Suprapubic skin (tissue), 4 donors: ENCODE results near the gene FAM78A. TPM values are rescaled to one million over a fixed set of nuclear protein-coding genes. Genes with fewer than 3 reads are reported as not detected.
A peak's percentile ranks its signal among the peaks of the same experiment; 100 is the strongest.

Source experiments
- DNase-seq, 2 donors: peaks; one replicate each; pipeline ENCODE4 v3.0.0-alpha.2; 2019; ENCODE audit warnings: low spot score in 2 of 2
- H3K27ac ChIP-seq: fragments of 200-600 bp; sonication (generic); one replicate; pipeline ENCODE4 v1.5.1; 2019
- H3K27me3 ChIP-seq: fragments of 200-600 bp; sonication (generic); one replicate; pipeline ENCODE4 v1.5.1; 2019
- H3K36me3 ChIP-seq: fragments of 200-600 bp; sonication (generic); one replicate; pipeline ENCODE4 v1.5.1; 2019
- H3K4me1 ChIP-seq: fragments of 200-600 bp; sonication (generic); one replicate; pipeline ENCODE4 v1.5.1; 2019
- H3K4me3 ChIP-seq: fragments of 200-600 bp; sonication (generic); one replicate; pipeline ENCODE4 v1.5.1; 2019; ENCODE audit warnings: mild to moderate bottlenecking
- H3K9me3 ChIP-seq: fragments of 200-600 bp; sonication (generic); one replicate; pipeline ENCODE4 v1.5.1; 2019
- EP300 ChIP-seq: sonication (generic); formaldehyde crosslinking; IDR thresholded peaks from one replicate; pipeline ENCODE4 v1.6.1; 2017; ENCODE audit warnings: antibody characterized with exemption
- POLR2A ChIP-seq, 2 donors: fragments of 450-650 bp; IDR thresholded peaks; one replicate each; pipeline ENCODE4 v1.6.1; 2017; ENCODE audit warnings: antibody characterized with exemption in 2 of 2, mild to moderate bottlenecking in 2 of 2, moderate library complexity in 2 of 2
- POLR2AphosphoS5 ChIP-seq, 3 donors: sonication (generic); formaldehyde crosslinking; IDR thresholded peaks; one replicate each; pipeline ENCODE4 v1.6.1; 2017; ENCODE audit warnings: antibody characterized with exemption in 3 of 3
- WGBS: methylation state at CpG from one replicate; pipeline ENCODE4 v1.1.5; 2018; 5-methylcytosine and 5-hydroxymethylcytosine counted together
- total RNA-seq, 4 donors: library from RNA; depleted of rRNA; stranded (reverse); fragments of >200 nt; gene quantifications; one replicate each; pipeline ENCODE4 v1.1.0, GENCODE V29; 2016
- TF ChIP-seq, protein P1 (sequence below), 2 donors: fragments of 200-600 bp in 1 of 2; fragments of 450-650 bp in 1 of 2; sonication (generic) in 1 of 2; IDR thresholded peaks; one replicate each; pipeline ENCODE4 v1.5.1; 2016 to 2019; ENCODE audit warnings: antibody characterized with exemption in 2 of 2, mild to moderate bottlenecking in 1 of 2, moderate library complexity in 1 of 2

FAM78A gene
- total RNA-seq, 4 donors from 2014 or later = 0.81 to 2.0 (median 1.3) TPM

DNA sequence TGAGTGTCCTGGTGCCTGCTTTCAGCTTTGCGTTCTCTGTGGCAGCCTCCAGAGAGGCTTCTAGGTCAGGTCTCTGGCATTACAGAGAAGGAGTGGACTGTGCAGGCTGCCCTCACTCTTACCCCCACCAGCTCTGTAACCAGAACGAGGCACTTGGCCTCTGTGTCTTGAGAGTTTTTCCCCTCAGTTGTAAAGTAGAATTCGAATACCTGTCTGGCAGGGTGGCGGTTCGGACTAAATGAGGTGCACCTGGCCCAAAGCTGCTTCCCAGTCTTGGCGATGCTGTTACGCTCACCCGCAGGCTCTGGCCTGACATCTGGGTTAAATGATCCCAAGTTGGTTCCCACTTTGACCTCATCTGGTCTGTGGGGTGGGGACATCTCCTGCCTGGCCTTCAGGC, 40.1 kb downstream of the FAM78A start:
- Histone ChIP-seq H3K27me3 (no peaks in the 10 kb centered on the region), H3K36me3 (peaks cover 45% of the 10 kb centered on the region), H3K4me3 (no peak overlapping the region), H3K9me3 (no peaks in the 10 kb centered on the region), H3K4me1 (peaks cover 16% of the 10 kb centered on the region), H3K27ac (no peak overlapping the region)
- peak in 1 of 2 donors; percentile 59 for DNase-seq
- TF ChIP-seq EP300 = no peak
- no peak for TF ChIP-seq POLR2AphosphoS5 (IDR thresholded peaks at IDR 0.05)
- WGBS = 94% methylated on average over 8 of the region's 8 CpGs

DNA sequence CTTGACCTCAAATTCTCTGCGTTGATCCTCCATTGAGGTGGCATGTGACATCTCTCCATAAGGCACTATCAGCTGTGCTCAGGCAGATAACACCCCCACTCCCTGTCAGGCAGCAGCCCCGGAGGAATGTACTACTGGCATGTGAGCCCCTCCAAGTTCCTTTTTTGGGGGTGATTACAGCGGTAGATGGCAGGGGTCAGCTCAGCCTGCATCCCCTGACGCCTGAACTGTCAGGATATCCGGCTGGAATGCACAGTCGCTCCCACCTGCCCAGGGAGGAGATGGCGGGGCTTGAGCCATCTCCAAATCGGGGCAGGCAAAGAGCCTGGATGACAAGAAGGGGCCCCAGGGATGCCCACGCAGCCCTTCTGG, 40.8 kb downstream of the FAM78A start:
- TF ChIP-seq EP300 (no peak), POLR2A (IDR thresholded peaks at IDR 0.05) (no peak), POLR2AphosphoS5 (IDR thresholded peaks at IDR 0.05) (no peak)
- TF ChIP-seq, protein P1, sequence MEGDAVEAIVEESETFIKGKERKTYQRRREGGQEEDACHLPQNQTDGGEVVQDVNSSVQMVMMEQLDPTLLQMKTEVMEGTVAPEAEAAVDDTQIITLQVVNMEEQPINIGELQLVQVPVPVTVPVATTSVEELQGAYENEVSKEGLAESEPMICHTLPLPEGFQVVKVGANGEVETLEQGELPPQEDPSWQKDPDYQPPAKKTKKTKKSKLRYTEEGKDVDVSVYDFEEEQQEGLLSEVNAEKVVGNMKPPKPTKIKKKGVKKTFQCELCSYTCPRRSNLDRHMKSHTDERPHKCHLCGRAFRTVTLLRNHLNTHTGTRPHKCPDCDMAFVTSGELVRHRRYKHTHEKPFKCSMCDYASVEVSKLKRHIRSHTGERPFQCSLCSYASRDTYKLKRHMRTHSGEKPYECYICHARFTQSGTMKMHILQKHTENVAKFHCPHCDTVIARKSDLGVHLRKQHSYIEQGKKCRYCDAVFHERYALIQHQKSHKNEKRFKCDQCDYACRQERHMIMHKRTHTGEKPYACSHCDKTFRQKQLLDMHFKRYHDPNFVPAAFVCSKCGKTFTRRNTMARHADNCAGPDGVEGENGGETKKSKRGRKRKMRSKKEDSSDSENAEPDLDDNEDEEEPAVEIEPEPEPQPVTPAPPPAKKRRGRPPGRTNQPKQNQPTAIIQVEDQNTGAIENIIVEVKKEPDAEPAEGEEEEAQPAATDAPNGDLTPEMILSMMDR (IDR thresholded peaks at IDR 0.05) = no peak
- peaks cover 52% of the 10 kb centered on the region for H3K36me3 ChIP-seq
- H3K4me3 ChIP-seq = no peak overlapping the region
- H3K9me3 ChIP-seq = no peaks in the 10 kb centered on the region
- WGBS = 76% methylated on average over 6 of the region's 9 CpGs
- H3K27ac ChIP-seq = no peak overlapping the region
- DNase-seq = peak in 1 of 2 donors; percentile 66
- H3K4me1 ChIP-seq = peaks cover 16% of the 10 kb centered on the region
- H3K27me3 ChIP-seq = no peaks in the 10 kb centered on the region

DNA sequence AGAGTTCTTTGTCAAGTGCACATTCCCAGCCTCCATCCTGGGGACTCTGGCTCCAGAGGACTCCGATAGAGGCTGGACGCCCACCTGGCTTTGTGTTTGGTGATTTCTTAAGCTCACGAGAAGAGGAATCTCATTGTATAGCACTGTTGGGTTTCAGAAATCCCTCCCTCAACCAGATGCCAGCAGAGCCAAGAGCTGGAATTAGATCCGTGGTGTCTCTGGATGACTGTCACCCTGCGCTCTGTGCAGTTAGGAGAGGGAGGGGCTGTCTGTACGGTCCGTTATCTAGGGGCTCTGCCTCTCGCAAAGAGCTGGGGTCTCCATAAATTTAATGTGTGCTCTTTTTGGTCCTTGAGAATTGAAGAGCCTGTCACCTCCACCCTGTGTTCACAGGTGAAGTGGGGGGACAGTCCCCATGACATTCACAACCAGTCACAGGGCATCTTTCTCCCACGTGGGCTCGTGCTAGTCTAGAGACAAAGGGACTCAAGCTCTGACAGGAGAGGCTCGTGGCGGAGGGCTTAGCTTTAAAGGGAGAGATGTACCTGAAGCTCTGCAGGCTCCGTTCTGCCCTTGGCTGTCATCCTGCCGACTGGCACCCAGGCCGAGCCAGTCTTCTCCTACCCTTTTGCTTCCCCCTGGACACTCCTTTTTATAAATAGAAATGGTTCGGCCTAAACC, 41.4 kb downstream of the FAM78A start:
- no peak for TF ChIP-seq POLR2AphosphoS5 (IDR thresholded peaks at IDR 0.05)
- TF ChIP-seq POLR2A (IDR thresholded peaks at IDR 0.05) = no peak
- no peak for TF ChIP-seq EP300
- TF ChIP-seq, protein P1 (IDR thresholded peaks at IDR 0.05) = no peak
- 91% methylated on average over 16 of the region's 16 CpGs for WGBS
- peak in 1 of 2 donors; percentile 72 for DNase-seq
- H3K27ac ChIP-seq = no peak overlapping the region
- no peaks in the 10 kb centered on the region for H3K9me3 ChIP-seq
- H3K36me3 ChIP-seq = peaks cover 58% of the 10 kb centered on the region
- peaks cover 16% of the 10 kb centered on the region for H3K4me1 ChIP-seq
- H3K4me3 ChIP-seq = no peak overlapping the region
- no peaks in the 10 kb centered on the region for H3K27me3 ChIP-seq

DNA sequence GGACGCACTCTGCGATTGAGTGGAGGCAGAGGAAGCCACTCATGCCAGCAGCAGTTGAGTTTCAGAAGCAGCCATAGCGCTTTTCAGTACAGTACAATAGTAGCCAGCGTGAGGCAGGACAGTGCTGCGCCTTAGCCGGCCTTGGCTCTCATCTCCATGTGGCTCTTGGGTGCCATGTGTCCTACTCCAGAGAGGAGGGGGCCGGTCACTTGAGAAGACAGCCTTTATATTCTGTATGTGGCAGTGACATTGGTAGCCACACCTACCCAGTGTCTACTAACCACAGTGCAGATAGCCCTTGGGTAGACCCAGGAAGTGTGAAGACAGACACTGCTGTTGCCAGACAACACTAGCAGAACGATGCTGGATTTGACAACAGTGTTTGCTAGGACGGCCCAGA, 42.3 kb downstream of the FAM78A start:
- Histone ChIP-seq H3K4me1 (peaks cover 14% of the 10 kb centered on the region), H3K27ac (no peak overlapping the region), H3K36me3 (peaks cover 58% of the 10 kb centered on the region), H3K4me3 (no peak overlapping the region), H3K27me3 (no peaks in the 10 kb centered on the region), H3K9me3 (no peaks in the 10 kb centered on the region)
- TF ChIP-seq, protein P1 (IDR thresholded peaks at IDR 0.05) = no peak
- TF ChIP-seq EP300 (no peak), POLR2AphosphoS5 (IDR thresholded peaks at IDR 0.05) (no peak), POLR2A (IDR thresholded peaks at IDR 0.05) (no peak)
- 89% methylated on average over 9 of the region's 9 CpGs for WGBS
- DNase-seq = peak in 1 of 2 donors; percentile 59

DNA sequence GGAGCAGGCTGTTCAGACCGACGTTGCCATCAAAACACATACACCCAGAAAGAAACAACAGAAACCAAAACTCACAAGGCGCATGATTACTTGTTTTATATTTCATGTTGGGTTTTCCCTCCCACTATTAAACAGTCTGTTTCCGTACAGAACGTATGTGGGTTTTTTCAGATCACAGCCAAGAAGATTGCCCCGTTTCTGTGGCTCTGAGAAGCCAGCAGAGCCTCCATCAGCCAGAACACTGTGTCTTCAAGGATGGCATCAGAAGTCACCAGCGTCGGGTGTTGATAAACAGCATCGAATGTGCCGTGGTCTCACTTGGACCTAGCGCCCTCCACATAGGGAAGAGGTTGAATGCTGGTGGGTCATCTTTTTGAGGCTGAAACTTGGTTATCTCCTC, 42.8 kb downstream of the FAM78A start:
- peak in 1 of 2 donors; percentile 55 for DNase-seq
- Histone ChIP-seq H3K4me3 (no peak overlapping the region), H3K36me3 (peaks cover 59% of the 10 kb centered on the region), H3K27me3 (no peaks in the 10 kb centered on the region), H3K27ac (no peak overlapping the region), H3K9me3 (no peaks in the 10 kb centered on the region), H3K4me1 (peaks cover 10% of the 10 kb centered on the region)
- TF ChIP-seq POLR2AphosphoS5 (IDR thresholded peaks at IDR 0.05) (no peak), EP300 (no peak), POLR2A (IDR thresholded peaks at IDR 0.05) (no peak)
- TF ChIP-seq, protein P1 (IDR thresholded peaks at IDR 0.05) = no peak
- 88% methylated on average over 11 of the region's 11 CpGs for WGBS
